CD4-positive, alpha-beta T cell (primary cell): ENCODE data around the gene SPATS2L. TPM values are rescaled to one million over a fixed set of nuclear protein-coding genes. Genes with fewer than 3 reads are reported as not detected.
A peak's percentile ranks its signal among the peaks of the same experiment; 100 is the strongest.

Experiments
- ATAC-seq: fragments of 200-7000 bp; cut with Tn5 transposase; one replicate; pipeline ENCODE4 v1.10.0; 2022; ENCODE audit warnings: mild to moderate bottlenecking; ENCODE audit not compliant: poor library complexity
- CTCF ChIA-PET: fragments of 350-600 bp; sonication (Branson Sonifier 250); formaldehyde crosslinking; loops from one replicate; lab custom pipeline; 2021; ENCODE audit warnings: antibody characterized with exemption, inconsistent platforms; lab: Charles Lee
- POLR2A ChIA-PET: fragments of 350-600 bp; sonication (Branson Sonifier 250); formaldehyde crosslinking; loops from one replicate; lab custom pipeline; 2021; ENCODE audit warnings: antibody characterized with exemption, inconsistent platforms; lab: Charles Lee
- DNase-seq, 14 experiments: peaks; one replicate each; pipeline ENCODE4 v3.0.0-alpha.2; 2013 to 2020; ENCODE audit warnings: mixed read lengths in 2 of 14
- H3K27ac ChIP-seq, 2 donors: one replicate each; pipeline versions ENCODE4 v1.5.1 to v1.7.0; 2013; ENCODE audit warnings: low read length in 2 of 2, low read depth in 1 of 2, mild to moderate bottlenecking in 1 of 2
- H3K27me3 ChIP-seq, 2 experiments: 1 replicate in 1 of 2; 2 replicates in 1 of 2; pipeline versions ENCODE4 v1.6.1 to v1.7.0; 2013; ENCODE audit warnings: low read length in 2 of 2, control low read depth in 1 of 2, mild to moderate bottlenecking in 1 of 2, moderate library complexity in 1 of 2; ENCODE audit not compliant: insufficient read depth in 2 of 2, control insufficient read depth in 1 of 2
- H3K36me3 ChIP-seq: one replicate; pipeline ENCODE4 v1.6.1; 2013; ENCODE audit warnings: low read length, control low read depth; ENCODE audit not compliant: insufficient read depth
- H3K4me1 ChIP-seq: one replicate; pipeline ENCODE4 v1.6.1; 2013; ENCODE audit warnings: low read length, control low read depth; ENCODE audit not compliant: insufficient read depth
- H3K4me3 ChIP-seq: one replicate; pipeline ENCODE4 v1.5.1; 2013; ENCODE audit warnings: mild to moderate bottlenecking, low read length, moderate library complexity
- H3K9me3 ChIP-seq, 2 experiments: 1 replicate in 1 of 2; 2 replicates in 1 of 2; pipeline versions ENCODE4 v1.6.1 to v1.7.0; 2013; ENCODE audit warnings: low read length in 2 of 2, mild to moderate bottlenecking in 2 of 2, control low read depth in 1 of 2, moderate library complexity in 1 of 2; ENCODE audit not compliant: control insufficient read depth in 1 of 2, insufficient read depth in 1 of 2
- H3K27ac Mint-ChIP-seq: one replicate; pipeline ENCODE4 v1.8.0; 2020; ENCODE audit warnings: mixed read lengths
- H3K27me3 Mint-ChIP-seq: one replicate; pipeline ENCODE4 v1.8.0; 2021; ENCODE audit warnings: mixed read lengths
- H3K36me3 Mint-ChIP-seq: one replicate; pipeline ENCODE4 v1.8.0; 2021; ENCODE audit warnings: low read depth, mixed read lengths
- H3K4me1 Mint-ChIP-seq: one replicate; pipeline ENCODE4 v1.8.0; 2021; ENCODE audit warnings: low read depth, mixed read lengths
- H3K4me3 Mint-ChIP-seq: one replicate; pipeline ENCODE4 v1.8.0; 2020; ENCODE audit warnings: mild to moderate bottlenecking, mixed read lengths
- H3K9me3 Mint-ChIP-seq: one replicate; pipeline ENCODE4 v1.8.0; 2020; ENCODE audit warnings: mixed read lengths
- intact Hi-C, 2 experiments: fragments of 100-400 bp; cut with DNase I in 1 of 2; cut with micrococcal nuclease in 1 of 2; formaldehyde crosslinking; loops; one replicate each; pipeline versions ENCODE4 v1.15.1 to v1.9.0; 2023 to 2025; cut with DNase I, micrococcal nuclease
- total RNA-seq, 174 experiments: library from RNA in 2 of 174; stranded (reverse) in 2 of 174; gene quantifications; one replicate each; pipeline ENCODE4 v1.2.3 and lab custom pipeline; 2021 to 2026
- TF ChIP-seq, protein P1 (sequence below): fragments of 200-600 bp; IDR thresholded peaks from one replicate; pipeline ENCODE4 v1.8.0; 2022; ENCODE audit warnings: antibody characterized with exemption, mild to moderate bottlenecking

SPATS2L gene
- total RNA-seq, 2 experiments from 2014 or later: 4.0 to 4.4 TPM

DNA sequence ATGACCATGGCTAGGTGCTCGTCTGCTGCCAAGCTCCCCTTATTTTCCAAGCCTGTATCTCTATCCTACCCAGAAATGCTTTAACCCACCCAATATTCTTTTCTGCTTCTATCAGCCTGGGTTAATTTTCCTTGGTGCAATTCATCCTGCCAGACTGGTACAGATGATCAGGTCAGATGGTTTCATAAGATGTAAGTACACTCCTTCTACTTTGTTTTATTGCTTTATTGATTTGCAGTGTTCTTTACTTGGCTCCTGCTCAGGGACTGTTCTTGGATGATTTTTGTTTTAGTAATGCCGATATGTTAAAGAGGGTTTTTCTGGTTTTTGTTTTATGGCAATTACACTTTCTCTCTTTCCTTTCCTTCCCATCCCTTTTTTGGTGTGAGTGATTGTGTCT, 217.1 kb downstream of the SPATS2L start:
- Mint-ChIP-seq H3K4me3 (no peak overlapping the region), H3K4me1 (peaks cover 13% of the 10 kb centered on the region), H3K9me3 (no peaks in the 10 kb centered on the region), H3K27me3 (no peaks in the 10 kb centered on the region), H3K27ac (no peak overlapping the region), H3K36me3 (no peaks in the 10 kb centered on the region)
- H3K36me3 ChIP-seq: no peaks in the 10 kb centered on the region
- intact Hi-C loops: loop anchor here (1.0 to 10.0 kb wide), 6 partner anchors 13 to 1851 kb away; partner anchors contain the start of genes KCTD18 (in 2 of the 2), ALS2 (in 1 of the 2), BMPR2 (in 1 of the 2) and FZD7 (in 1 of the 2)
- no peak overlapping the region for H3K27ac ChIP-seq
- DNase-seq (no peak), ATAC-seq (no peak)
- ChIA-PET CTCF (interaction anchor here (1.6 kb wide), 1 partner anchor 14 kb away, joined by 5 read pairs; the partner anchor contains the start of gene KCTD18), POLR2A (interaction anchor here (1.1 kb wide), 1 partner anchor 14 kb away, joined by 3 read pairs; the partner anchor contains the start of gene KCTD18)
- H3K9me3 ChIP-seq: no peaks in the 10 kb centered on the region
- H3K4me1 ChIP-seq: peaks cover 9% of the 10 kb centered on the region
- no peak overlapping the region for H3K4me3 ChIP-seq
- TF ChIP-seq, protein P1, sequence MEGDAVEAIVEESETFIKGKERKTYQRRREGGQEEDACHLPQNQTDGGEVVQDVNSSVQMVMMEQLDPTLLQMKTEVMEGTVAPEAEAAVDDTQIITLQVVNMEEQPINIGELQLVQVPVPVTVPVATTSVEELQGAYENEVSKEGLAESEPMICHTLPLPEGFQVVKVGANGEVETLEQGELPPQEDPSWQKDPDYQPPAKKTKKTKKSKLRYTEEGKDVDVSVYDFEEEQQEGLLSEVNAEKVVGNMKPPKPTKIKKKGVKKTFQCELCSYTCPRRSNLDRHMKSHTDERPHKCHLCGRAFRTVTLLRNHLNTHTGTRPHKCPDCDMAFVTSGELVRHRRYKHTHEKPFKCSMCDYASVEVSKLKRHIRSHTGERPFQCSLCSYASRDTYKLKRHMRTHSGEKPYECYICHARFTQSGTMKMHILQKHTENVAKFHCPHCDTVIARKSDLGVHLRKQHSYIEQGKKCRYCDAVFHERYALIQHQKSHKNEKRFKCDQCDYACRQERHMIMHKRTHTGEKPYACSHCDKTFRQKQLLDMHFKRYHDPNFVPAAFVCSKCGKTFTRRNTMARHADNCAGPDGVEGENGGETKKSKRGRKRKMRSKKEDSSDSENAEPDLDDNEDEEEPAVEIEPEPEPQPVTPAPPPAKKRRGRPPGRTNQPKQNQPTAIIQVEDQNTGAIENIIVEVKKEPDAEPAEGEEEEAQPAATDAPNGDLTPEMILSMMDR: no peak
- no peaks in the 10 kb centered on the region for H3K27me3 ChIP-seq

DNA sequence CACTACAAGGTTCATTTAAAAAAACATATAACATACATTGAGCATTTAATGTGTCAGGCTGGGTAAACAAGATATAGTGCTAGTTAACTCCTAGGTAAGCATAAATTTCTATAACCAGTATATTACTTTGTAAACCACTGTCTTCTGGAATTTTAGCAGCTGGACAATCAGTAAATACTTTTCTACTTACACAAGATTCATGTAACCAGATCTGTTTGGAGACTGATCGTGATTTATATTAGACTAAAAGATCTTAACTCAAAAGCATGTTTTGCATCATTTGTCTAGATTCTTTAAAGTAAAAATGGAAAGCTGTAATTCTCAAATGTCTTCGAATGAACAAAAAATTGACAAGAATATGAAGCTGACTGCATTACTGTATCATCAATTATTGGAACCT, 218.6 kb downstream of the SPATS2L start:
- H3K4me1 Mint-ChIP-seq: peaks cover 13% of the 10 kb centered on the region
- intact Hi-C loops: loop anchor here (2.0 to 10.0 kb wide), 9 partner anchors 14 to 1850 kb away; partner anchors contain the start of genes ALS2 (in 1 of the 2), BMPR2 (in 1 of the 2), BZW1 (in 1 of the 2) and FZD7 (in 1 of the 2)
- Histone ChIP-seq H3K4me1 (peaks cover 9% of the 10 kb centered on the region), H3K27me3 (no peaks in the 10 kb centered on the region), H3K27ac (no peak overlapping the region), H3K36me3 (no peaks in the 10 kb centered on the region), H3K4me3 (no peak overlapping the region), H3K9me3 (no peaks in the 10 kb centered on the region)
- no peaks in the 10 kb centered on the region for H3K36me3 Mint-ChIP-seq
- H3K27ac Mint-ChIP-seq: no peak overlapping the region
- H3K9me3 Mint-ChIP-seq: no peaks in the 10 kb centered on the region
- TF ChIP-seq, protein P1: no peak
- POLR2A ChIA-PET: interaction anchor here (0.7 to 2.8 kb wide), 9 partner anchors 10 to 570 kb away, joined by 3 to 28 read pairs (median 5); partner anchors contain the start of genes CLK1, KCTD18, MAIP1 and TYW5
- H3K4me3 Mint-ChIP-seq: no peak overlapping the region
- no peaks in the 10 kb centered on the region for H3K27me3 Mint-ChIP-seq
- CTCF ChIA-PET: interaction anchor here (1.6 to 2.9 kb wide), 2 partner anchors 13 to 15 kb away, joined by 4 to 31 read pairs; partner anchors contain the start of gene KCTD18
- DNase-seq: no peak
- no peak for ATAC-seq

DNA sequence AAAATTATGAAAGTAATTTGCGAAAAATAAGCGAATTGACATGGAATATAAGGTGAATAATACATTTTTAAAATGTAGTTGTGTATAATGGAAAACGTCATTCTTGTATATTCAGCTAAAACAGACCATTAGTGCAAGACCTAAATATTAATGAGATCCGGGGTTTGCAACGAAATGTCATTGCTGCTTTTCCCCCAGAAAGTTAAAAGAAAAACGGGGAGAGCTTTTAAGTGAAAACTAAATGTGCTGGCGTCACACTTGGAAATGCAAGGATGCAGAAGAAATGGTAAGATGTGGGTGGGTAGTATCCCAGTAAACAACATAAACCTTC, 219.0 kb downstream of the SPATS2L start:
- Mint-ChIP-seq H3K27me3 (no peaks in the 10 kb centered on the region), H3K4me1 (peaks cover 13% of the 10 kb centered on the region), H3K9me3 (no peaks in the 10 kb centered on the region), H3K4me3 (peak overlapping the region; percentile 96), H3K27ac (peak overlapping the region; percentile 83), H3K36me3 (no peaks in the 10 kb centered on the region)
- Histone ChIP-seq H3K4me1 (peaks cover 9% of the 10 kb centered on the region), H3K4me3 (peak overlapping the region; percentile 71), H3K27ac (peak overlapping the region in 1 of 2 donors; percentile 0), H3K9me3 (no peaks in the 10 kb centered on the region), H3K27me3 (no peaks in the 10 kb centered on the region), H3K36me3 (no peaks in the 10 kb centered on the region)
- POLR2A ChIA-PET: interaction anchor here (0.7 to 2.8 kb wide), 10 partner anchors 9 to 571 kb away, joined by 3 to 28 read pairs (median 5); partner anchors contain the start of genes CLK1, KCTD18, MAIP1 and TYW5
- TF ChIP-seq, protein P1: no peak
- intact Hi-C loops: loop anchor here (2.0 to 10.0 kb wide), 9 partner anchors 15 to 1849 kb away; partner anchors contain the start of genes ALS2 (in 1 of the 2), BMPR2 (in 1 of the 2), BZW1 (in 1 of the 2) and FZD7 (in 1 of the 2)
- DNase-seq: no peak
- ATAC-seq: no peak
- CTCF ChIA-PET: interaction anchor here (1.0 to 2.9 kb wide), 3 partner anchors 13 to 188 kb away, joined by 3 to 31 read pairs (median 4); partner anchors contain the start of gene KCTD18
